NK-92 (cell line): ENCODE data around the gene PIR.
A peak's percentile ranks its signal among the peaks of the same experiment; 100 is the strongest.

Experiments used
- DNase-seq: peaks from one replicate; lab custom pipeline; 2025; ENCODE audit not compliant: unreplicated experiment; lab: John Stamatoyannopoulos, UW

Gene PIR

DNA sequence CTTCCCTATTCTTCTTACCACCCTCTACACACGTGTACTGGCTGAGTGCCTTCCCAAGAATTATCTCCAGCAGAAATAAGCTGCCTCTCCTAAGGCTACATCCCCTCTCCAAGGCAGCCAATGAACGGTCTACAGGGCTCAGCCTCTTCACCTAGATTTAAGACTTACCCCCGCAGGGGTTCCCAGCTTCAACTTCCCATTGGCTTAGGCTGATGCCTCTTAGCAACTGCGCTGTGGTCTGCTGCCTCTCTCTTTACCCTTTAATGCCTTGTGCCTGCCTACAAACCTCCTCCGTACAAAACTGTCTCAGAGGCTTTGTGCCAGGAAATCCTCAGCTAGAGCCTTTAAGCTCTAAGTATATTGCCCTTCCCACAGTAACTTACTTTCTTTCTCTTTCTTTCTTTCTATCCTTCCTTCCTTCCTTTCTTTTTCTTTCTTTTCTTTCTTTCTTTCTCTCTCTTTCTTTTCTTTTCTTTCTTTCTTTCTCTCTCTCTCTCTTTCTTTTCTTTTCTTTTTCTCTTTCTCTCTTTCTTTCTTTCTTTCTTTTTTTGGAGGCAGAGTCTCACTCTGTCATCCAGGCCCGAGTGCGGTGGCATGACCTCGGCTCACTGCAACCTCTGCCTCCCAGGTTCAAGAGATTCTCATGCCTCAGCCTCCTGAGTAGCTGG, 142.7 kb downstream of the PIR start:
- DNase-seq, result no peak

DNA sequence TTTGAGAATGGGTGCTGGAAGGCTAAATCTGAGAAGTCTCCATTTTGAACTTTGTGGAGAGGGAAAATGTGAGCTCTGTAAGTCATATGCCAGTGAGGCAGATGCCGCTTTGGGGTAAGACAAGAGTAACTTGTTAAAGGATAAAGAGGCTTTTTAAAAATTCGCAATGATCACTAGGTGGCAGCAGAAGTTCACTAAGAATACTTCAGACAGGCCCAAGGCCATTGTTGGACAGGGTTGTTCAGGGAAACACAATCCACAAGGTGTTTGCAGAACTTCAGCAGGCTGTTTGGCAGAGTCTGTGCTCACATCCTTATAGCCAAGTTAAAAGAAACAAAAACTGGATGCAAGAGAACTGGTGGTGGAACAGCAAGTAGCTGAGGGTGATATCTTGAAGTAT, 144.1 kb downstream of the PIR start:
- no peak for DNase-seq

DNA sequence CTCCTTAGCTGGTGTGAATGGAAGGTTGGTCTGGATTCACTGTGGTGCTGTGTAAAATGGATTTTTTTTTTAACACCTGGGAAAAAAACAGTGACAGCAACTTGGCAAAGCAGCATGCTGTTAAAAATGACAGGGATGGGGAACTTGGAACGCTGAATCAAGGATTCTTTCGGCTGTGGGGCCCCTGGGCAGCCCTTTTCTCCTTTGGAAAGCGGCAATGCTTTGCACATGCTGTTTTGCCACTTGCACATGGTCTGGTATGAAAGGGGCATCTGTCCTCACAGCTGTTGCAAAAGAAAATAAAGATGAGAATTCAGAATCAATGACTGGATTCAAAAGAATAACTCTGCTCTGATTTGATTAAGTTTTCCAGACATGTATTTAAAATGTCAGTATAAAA, 147.2 kb downstream of the PIR start:
- no peak for DNase-seq

DNA sequence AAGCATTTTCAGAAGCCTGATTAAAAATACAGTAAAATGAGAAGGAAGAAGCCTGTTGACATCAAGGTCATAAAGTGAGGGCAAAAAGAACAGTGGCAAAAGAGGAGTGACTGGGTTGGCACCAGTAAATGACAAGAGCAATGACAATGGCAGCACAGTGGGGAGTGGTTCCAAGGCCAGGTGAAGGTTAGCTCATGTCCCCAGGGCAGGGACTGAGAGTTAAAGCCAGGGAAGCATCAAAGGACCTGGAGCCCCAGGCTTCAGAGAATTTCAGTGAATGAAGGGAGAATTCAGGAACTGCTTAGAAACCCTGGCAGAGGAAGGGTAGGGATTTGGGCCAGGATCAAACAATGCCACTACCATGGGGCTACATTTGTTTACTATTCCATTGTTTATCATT, 149.0 kb downstream of the PIR start:
- no peak for DNase-seq

DNA sequence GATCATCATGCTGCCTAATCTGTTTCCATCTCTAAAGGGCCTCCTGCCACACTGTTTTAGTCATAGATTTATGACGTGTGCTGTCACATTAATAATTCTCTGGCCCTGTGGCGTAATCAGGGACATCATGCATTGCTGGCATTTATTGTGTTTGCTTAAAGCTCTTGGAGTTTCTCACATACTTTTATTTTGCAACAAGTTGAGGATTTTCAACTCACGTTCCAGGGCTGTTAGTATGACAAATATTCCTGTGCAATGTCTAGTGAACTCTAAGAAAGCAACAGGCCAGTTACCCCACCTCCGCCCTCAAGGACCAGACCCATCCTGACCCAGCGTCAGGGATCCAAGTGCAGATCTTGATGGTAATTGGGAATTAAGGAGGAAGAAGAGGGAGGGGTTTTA, 150.1 kb downstream of the PIR start:
- DNase-seq, result no peak

DNA sequence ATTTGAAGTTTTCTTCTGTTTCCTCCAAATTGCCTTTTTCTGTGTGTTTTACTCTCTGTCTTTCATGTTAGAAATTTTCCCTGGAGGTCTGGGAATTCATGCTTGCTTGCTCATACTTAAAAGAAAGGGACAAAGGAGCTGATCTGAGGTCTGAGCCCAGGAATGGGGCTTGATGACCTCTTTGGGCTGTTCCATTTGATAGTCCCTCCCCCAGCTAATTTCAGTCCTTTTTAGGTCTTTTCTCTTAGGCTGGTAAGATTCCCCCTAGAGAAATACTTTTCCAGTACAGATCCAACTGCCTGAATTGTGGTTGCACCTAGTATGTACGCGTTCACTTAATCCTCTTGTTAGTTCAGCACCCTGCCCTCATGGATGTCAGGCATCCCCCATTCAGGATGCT, 152.3 kb downstream of the PIR start:
- DNase-seq, result no peak

DNA sequence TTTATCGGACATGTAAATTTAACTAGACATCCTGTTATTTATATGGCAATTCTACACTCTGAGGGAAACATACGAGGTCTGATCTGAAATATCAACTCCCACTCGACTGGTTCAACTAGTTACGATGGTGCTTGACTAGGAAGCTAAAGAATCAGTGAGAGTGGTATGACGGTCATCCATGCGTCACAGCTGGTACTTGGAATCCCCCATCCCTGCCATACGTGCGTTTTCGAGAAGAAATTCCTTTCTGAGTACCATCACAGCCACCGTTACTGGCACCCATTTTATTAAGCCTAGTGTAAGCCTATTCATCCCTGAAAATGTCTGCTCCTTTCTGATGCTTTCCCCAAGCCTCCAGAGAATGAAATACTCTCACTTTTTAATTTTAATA, 157.1 kb downstream of the PIR start:
- no peak for DNase-seq

DNA sequence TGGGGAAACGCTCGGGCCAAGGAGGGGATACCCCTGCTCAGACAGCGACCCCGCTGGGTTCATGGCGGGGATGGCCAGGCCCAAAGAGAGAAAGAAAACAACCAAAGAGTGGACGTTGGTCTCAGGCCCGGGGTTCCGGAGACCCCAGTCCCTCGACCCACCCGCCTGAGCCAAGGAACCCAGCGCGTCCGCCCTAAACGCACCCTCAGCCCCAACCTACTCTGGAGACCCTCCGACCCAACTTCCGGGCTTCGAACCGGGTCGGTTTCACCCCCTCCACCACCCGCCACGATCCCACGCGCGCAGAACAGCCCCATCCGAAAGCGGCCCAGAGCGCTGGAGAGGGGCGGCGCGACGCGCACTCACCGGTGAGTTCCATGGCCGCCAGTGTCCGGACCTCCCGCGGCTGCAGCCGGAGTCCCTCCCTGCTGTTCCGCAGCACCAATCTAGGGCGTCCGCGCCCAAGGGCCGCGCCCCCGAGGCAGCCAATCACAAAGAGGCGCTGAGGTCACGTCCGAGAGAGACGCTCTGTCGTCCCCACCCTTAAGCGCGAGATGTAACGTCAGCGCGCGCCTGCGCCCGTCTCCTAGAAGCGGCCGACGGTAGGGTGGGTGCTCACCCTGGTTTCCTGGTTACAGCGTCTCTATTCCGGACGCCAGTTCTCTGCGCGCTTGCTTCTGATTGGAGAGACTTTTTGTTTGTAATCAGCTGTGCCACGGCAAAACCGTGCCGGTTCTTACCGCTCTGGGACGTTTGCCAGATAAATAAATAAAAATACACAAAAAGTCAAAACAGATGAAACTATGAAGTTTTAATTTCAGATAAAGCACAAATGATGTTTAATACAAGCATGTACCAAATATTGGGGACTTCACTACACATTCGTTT, 157.8 kb downstream of the PIR start, which contains the start of gene PIGA:
TSS of gene PIGA (minus strand) at position 389 of the 888 bp plus-strand sequence. CDS start 3,593 bp downstream, outside the sequence.
- DNase-seq, result peak; percentile 60
